GM19328 (cell line): ENCODE results near the gene MOB3A.

Source experiments
- ATAC-seq: cut with Tn5 transposase; IDR thresholded peaks from one replicate; pipeline ENCODE4 v1.9.1; 2021; ENCODE audit warnings: mild to moderate bottlenecking, moderate library complexity; ENCODE audit not compliant: unreplicated experiment

MOB3A gene

GRCh38 chr19:2060884-2061494 lies 35.1 kb downstream of the MOB3A start:
- no peak for ATAC-seq

GRCh38 chr19:2059422-2060201 lies 36.5 kb downstream of the MOB3A start:
- no peak for ATAC-seq

- no peak for ATAC-seq
These were observed 37.3 kb downstream of the MOB3A start for GRCh38 chr19:2058570-2059421.

- ATAC-seq, result no peak
These were observed 38.3 kb downstream of the MOB3A start for GRCh38 chr19:2057484-2058469.

DNA sequence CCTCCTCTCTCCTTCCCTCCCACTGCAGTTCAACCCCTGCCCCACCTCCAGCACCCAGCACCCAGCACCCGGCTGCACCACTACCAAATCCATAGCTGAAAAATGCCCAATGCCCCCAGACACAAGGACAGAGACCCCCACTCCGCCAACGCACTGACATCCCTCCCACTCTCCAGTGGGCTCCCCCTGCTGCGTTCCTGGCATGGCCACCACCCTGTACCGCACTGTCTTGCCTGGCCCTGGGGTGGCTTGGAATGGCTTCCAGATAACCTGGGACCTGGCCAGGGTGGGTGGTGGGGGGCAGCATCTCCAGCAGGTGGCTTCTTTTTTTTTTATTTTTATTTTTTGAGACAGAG lies 39.3 kb downstream of the MOB3A start:
- no peak for ATAC-seq

- ATAC-seq, result no peak
These were observed 39.9 kb downstream of the MOB3A start for GRCh38 chr19:2055931-2056836.

DNA sequence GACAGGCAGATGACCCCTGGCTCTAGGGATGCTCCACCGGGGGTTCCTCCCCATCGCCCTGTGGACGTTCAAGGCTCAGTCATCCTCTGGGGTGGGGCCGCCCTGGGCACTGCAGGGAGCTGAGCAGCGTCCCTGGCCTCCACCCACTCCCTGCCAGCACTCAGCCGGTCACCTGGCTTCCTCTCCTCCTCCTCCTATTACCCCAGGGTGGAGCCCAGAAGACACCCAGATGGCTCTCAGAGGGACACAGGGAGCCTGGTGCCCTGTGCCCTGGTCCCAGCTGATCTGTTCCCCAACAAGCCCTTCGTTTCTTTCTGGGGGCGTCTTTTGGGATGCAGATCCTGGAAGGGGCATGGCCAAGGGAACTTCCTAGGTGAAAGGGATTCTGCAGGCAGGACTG lies 41.4 kb downstream of the MOB3A start:
- no peak for ATAC-seq

GRCh38 chr19:2053601-2054389 lies 42.3 kb downstream of the MOB3A start:
- no peak for ATAC-seq

- ATAC-seq, result no peak
These were observed 44.1 kb downstream of the MOB3A start for GRCh38 chr19:2051773-2052704.

DNA sequence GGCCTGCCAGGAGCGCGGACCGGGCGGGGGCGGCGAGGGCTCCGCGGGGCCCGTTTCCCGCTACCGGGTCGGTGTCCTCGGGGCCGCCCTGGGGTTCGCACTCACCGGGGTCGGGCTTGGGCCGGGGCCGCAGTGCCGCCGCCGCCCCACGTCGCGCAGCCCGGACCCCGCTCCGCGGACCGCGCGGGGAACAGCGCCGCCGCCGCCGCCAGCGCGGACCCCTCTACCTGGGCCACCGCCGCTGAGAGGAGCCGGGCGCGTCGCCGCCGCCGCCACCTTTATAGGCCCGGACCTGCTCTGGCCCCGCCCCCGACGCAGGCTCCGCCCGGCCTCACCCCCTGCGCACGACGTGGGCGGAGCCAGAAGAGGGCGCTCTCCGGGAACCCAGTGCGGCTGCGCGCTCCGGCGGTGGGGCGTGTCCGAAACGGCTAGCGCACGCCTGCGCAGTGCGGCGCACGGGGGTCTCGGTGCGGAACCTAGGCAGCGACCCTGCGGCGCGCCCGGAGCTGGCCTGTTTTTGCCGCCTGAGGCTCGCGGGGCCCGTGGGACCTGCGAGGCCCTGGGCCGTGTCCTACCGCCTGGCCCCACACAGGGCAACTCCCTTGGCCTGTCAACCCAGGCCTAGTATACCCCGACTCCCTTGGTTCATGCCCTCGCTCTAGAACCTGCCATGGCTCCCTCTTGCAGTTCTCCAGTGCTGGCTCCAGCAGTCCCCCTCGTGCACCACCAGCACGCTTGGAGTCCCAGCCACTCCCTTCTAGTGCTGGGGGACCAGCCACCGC lies 44.9 kb downstream of the MOB3A start, which contains the start of gene MKNK2:
Gene MKNK2, minus strand, starts transcription at position 254 of the 782 bp plus-strand sequence. CDS start 393 bp downstream, outside the sequence.
- ATAC-seq, result peak; percentile 57

- ATAC-seq, result peak; percentile 7
These were observed 45.7 kb downstream of the MOB3A start for GRCh38 chr19:2050349-2050990.

DNA sequence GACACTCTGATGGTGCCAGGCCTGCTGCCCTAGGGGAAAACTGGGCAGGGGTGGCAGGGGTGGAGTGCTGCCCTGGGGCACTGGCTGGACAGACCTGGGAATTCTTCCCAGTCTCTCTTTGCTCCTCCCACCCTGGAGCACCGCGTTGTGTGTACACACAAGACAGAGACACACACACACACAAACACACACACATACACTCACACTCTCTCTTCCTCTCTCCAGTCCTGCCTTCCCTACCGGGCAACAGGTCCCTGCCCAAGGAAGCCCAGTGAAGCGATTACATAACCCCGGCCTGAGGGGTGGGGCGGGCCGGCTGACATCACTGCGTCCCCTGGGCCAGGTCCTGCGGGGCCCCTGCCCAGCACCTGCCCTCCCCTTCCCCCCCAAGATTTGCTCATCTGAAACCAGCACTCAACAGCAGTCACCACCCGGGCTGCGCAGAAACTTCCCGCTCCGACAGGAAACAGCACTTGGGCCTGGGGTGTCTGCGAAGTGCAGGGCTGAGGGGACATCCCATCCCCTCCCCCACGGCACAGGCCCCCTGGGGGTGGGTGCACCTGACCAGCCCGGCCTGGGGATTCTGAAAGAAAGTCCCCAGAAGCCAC lies 46.3 kb downstream of the MOB3A start:
- no peak for ATAC-seq

DNA sequence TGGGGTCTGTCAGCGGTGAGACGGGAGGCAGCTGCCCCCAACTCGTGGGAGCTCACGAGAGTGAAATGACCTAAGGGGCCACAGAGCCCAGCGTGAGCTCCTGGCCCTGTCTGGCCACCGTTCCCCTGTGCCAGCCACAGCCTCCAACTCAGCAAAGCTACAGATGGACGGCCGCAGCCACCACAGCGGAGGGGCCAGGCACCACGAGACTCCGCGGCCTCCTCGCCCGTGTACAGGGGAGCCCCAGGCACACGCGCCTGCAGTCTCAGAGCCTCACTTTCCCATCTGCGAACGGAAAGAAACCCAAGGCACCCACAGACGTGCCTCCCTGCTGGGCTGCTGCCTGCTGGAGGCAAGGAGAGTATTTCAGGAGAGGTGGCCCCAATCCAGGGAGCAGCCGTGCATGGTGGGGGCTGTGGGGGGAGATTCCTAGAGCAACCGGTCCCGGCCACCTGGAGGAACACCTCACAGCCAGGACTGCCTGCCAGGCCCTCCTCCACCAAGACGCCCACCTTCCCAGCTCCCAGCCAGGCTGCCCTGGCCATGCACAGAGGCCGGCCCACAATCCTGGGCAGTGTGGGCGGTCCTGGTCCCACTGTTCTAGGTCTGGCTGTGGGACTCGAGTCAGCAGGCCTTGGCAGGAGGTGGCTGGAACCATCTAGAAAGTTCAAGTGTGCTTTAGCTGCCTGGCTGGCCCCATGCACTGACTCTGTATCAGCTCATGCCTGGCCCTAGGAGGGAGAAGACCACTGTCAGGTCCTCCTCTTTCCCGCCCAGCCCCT lies 47.0 kb downstream of the MOB3A start:
- no peak for ATAC-seq

- ATAC-seq, result no peak
These were observed 47.8 kb downstream of the MOB3A start for GRCh38 chr19:2048104-2048958.
